ENCODE measurements around the gene CCDC178. TPM values are rescaled to one million over a fixed set of nuclear protein-coding genes. Genes with fewer than 3 reads are reported as not detected.
"Not testable (repeated sequence)": the region's sequence is repeated elsewhere in the genome, so short reads cannot be mapped to it uniquely, and the experiment has no call there.

The CCDC178 gene
- total RNA-seq, 1 donor: not detected

DNA sequence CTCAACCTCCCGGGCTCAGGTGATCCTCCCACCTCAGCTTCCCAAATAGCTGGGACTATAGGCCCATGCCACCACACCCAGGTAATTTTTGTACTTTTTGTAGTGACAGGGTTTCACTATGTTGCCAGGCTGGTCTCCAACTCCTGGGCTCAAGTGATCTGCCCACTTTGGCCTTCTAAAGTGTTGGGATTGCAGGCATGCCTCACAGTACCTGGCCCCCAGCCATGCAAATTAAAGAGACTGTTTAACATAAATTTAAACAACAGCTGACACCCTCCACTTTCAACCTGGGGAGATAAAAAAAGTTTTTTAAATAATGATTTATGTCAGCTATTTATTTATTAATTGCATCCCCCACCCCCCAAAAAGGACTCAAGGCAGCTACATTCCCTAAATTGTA lies 234.7 kb downstream of the CCDC178 start:
- no peaks in the 10 kb centered on the region for H3K9me3 ChIP-seq (ENCODE audit: low read depth, low read length)
- H3K4me1 ChIP-seq (ENCODE audit: insufficient read depth, low read length): no peaks in the 10 kb centered on the region
- H3K4me3 ChIP-seq (ENCODE audit: low read length): no peak overlapping the region
- no peaks in the 10 kb centered on the region for H3K27me3 ChIP-seq (ENCODE audit: insufficient read depth, low read length)

DNA sequence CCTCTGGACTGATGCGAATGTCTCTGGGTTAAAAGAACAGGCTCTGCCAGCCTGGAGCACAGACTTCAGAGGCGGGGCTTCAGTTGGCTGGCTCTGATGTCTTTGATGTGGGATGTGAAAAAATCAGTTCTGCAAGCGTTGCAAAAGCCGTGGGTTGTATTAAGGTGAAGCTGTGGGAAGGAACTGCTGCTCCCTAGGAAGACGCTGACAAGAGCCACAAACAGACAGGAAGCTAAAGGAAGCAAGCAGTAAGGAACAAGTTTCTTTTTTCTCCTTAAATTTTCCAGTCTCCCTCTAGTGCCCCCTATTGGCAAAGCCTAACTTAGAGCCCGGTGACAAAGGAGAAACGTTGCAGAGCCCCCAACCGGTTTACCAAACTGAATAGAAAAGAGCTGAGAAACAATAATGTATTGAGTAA lies 239.0 kb downstream of the CCDC178 start:
- Histone ChIP-seq H3K27me3 (ENCODE audit: insufficient read depth, low read length) (no peaks in the 10 kb centered on the region), H3K9me3 (ENCODE audit: low read depth, low read length) (no peaks in the 10 kb centered on the region), H3K4me1 (ENCODE audit: insufficient read depth, low read length) (no peaks in the 10 kb centered on the region), H3K4me3 (ENCODE audit: low read length) (no peak overlapping the region)

DNA sequence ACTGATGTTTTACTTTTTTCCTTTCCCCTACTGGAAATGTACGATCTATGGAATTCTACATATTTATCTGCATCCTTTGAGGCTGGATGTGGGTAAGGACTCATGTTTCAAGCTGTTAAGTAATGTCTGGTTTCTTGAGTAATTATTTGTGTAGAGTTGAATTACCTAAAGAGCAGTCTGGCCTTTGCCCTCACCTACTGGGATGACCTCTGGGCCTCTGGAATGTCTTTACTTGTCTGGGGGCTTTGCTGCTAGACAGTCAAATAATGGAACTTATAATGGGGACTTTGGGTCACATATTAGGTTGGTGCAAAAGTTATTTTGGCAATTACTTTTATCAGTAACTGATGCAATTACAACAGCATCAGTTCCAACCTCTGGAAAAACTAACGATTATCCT lies 244.7 kb downstream of the CCDC178 start:
- Histone ChIP-seq H3K4me3 (ENCODE audit: low read length) (no peak overlapping the region), H3K9me3 (ENCODE audit: low read depth, low read length) (no peaks in the 10 kb centered on the region), H3K27me3 (ENCODE audit: insufficient read depth, low read length) (no peaks in the 10 kb centered on the region), H3K4me1 (ENCODE audit: insufficient read depth, low read length) (no peaks in the 10 kb centered on the region)

DNA sequence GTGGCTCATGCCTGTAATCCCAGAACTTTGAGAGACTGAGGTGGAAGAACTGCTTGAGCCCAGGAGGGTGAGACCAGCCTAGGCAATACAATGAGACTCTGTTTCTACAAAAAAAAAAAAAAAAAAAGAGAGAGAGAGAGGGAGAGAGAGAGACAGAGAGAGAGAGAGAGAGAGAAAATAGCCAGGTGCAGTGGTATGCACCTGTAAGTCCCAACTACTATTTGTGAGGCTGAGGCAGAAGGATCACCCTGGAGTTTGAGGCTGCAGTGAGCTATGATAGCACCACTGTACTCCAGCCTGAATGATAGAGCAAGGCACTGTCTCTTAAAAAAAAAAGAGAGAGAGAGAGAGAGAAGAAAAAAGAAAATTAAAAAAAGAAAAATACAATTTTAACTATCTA lies 245.7 kb downstream of the CCDC178 start:
- Histone ChIP-seq H3K9me3 (ENCODE audit: low read depth, low read length) (no peaks in the 10 kb centered on the region), H3K4me1 (ENCODE audit: insufficient read depth, low read length) (no peaks in the 10 kb centered on the region), H3K4me3 (ENCODE audit: low read length) (no peak overlapping the region), H3K27me3 (ENCODE audit: insufficient read depth, low read length) (no peaks in the 10 kb centered on the region)

DNA sequence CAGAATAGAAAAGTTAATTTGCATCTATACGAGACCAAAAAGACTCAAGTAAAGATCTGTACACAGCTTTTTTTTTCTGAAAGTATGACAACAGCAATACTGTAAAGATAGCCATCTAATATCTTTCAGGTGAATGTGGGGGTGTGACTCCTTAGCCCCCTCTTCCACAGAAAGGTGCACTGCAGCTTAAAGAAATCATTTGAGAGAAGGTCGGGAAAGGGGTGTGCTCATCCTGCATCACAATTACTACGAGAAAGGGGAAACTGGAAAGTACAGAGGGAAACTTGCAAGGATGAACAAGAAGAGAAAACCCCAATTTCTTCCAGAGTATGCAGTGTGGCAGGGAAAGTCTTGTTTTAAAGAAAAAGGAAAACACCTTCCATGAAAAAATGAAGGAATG lies 255.6 kb downstream of the CCDC178 start:
- Histone ChIP-seq H3K27me3 (ENCODE audit: insufficient read depth, low read length) (no peaks in the 10 kb centered on the region), H3K4me3 (ENCODE audit: low read length) (no peak overlapping the region), H3K4me1 (ENCODE audit: insufficient read depth, low read length) (no peaks in the 10 kb centered on the region), H3K9me3 (ENCODE audit: low read depth, low read length) (no peaks in the 10 kb centered on the region)

DNA sequence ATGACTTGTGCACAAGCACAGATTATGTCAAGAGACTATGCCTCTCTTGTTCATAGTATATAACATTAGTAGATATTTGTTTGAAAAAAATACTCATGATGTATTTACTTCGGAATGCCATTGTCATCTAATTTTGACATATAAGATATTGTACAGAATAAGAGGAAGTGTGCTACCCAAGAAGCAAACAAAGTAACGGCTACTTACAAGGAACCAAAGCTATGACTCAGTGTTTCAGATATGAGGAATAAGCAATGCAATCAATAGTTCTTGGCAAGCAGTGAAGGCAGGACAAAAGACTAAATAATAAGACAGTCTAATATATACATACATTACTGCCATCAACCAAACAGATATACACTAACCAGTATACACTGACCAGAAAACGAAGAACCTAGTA lies 256.3 kb downstream of the CCDC178 start:
- Histone ChIP-seq H3K4me1 (ENCODE audit: insufficient read depth, low read length) (no peaks in the 10 kb centered on the region), H3K9me3 (ENCODE audit: low read depth, low read length) (no peaks in the 10 kb centered on the region), H3K27me3 (ENCODE audit: insufficient read depth, low read length) (no peaks in the 10 kb centered on the region), H3K4me3 (ENCODE audit: low read length) (no peak overlapping the region)

DNA sequence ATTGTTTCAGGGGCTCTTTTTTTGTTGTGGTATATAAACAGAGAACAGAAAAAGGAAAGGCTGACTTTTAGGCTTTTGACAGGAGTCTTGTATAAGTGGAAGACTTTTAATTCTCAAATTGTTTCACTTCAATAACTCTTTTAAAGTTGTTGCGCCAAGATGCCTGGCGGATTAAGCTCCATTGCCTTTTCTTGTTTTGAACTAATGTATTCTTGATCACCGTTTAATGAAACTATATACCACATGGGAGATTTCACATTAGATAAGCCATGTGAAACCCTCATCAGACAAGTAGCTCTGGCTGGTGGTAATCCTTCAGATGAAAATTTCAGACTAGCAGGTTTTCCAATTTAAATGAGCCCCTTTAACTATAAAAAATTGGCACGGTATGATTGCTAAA lies 257.4 kb downstream of the CCDC178 start:
- no peaks in the 10 kb centered on the region for H3K27me3 ChIP-seq (ENCODE audit: insufficient read depth, low read length)
- no peaks in the 10 kb centered on the region for H3K9me3 ChIP-seq (ENCODE audit: low read depth, low read length)
- no peak overlapping the region for H3K4me3 ChIP-seq (ENCODE audit: low read length)
- H3K4me1 ChIP-seq (ENCODE audit: insufficient read depth, low read length): no peaks in the 10 kb centered on the region

DNA sequence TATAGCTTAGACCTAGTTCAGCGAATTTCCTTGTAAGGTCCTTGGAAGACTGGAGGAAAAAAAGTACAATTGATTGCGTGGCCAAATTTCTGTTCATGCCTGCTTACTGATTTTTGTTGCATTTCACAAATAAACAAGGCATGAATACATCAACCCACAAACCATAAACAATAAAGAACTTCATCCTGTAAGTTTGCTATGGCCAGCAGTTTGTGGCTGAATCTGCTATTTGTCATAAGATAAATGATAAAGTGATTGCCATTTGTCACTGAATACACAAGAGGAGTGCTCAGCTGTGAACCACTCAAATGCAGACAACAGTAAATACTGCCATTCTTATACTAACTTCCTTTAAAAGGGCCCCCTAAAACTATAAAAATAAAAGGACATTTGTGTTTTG lies 259.5 kb downstream of the CCDC178 start:
- no peak overlapping the region for H3K4me3 ChIP-seq (ENCODE audit: low read length)
- H3K4me1 ChIP-seq (ENCODE audit: insufficient read depth, low read length): no peaks in the 10 kb centered on the region
- no peaks in the 10 kb centered on the region for H3K27me3 ChIP-seq (ENCODE audit: insufficient read depth, low read length)
- H3K9me3 ChIP-seq (ENCODE audit: low read depth, low read length): no peaks in the 10 kb centered on the region

DNA sequence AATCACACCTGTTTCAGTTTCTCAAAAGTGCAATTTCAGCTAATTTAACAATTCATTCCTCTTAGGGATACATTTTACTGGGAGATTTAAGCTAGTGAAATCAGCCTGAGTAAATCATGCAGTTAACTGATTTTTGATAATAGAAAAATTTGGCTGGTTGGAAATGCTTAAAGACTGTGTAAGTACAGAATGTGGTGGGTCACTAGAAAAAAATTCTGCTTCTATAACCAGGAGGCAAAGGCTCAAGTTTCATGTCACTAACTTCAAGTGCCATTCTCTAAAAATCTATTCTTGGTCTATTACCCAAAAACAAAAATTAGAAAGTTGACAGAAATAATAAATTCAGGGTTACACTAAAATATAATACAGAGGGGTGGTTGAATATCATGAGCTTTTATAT lies 271.3 kb downstream of the CCDC178 start:
- no peaks in the 10 kb centered on the region for H3K9me3 ChIP-seq (ENCODE audit: low read depth, low read length)
- H3K27me3 ChIP-seq (ENCODE audit: insufficient read depth, low read length): no peaks in the 10 kb centered on the region
- no peak overlapping the region for H3K4me3 ChIP-seq (ENCODE audit: low read length)
- no peaks in the 10 kb centered on the region for H3K4me1 ChIP-seq (ENCODE audit: insufficient read depth, low read length)

DNA sequence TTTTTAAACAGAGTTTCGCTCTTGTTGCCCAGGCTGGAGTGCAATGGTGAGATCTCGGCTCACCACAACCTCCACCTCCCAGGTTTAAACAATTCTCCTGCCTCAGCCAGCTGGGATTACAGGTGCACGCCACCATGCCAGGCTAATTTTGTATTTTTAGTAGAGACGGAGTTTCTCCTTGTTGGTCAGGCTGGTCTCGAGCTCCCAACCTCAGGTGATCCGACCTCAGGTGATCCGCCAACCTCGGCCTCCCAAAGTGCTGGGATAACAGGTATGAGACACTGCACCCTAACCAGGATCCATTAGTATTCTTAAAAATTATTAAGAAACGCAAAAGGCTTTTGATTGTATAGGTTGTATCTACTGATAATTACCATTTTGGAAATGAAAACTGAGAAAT lies 276.4 kb downstream of the CCDC178 start:
- not testable (repeated sequence) for H3K4me3 ChIP-seq (ENCODE audit: low read length); H3K9me3 ChIP-seq (ENCODE audit: low read depth, low read length); H3K4me1 ChIP-seq (ENCODE audit: insufficient read depth, low read length); H3K27me3 ChIP-seq (ENCODE audit: insufficient read depth, low read length)

DNA sequence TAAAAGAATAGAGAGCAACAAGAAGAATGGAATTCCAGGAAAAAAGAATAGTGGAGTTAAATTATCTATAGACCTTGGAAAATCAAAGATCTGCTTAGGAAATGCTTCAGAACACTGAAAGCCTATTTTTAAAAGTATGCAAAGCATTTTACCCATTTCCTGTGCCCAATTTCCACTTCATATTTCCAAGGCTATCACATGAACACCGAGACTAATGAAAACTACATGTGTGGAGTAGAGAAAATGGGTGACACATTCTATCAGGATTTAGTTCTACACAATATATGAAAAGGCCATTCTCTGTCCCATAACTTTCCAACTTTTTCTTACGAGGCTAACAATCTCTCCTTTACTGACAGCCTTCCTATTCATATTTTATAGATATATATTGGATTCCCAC lies 279.4 kb downstream of the CCDC178 start:
- H3K4me3 ChIP-seq (ENCODE audit: low read length): no peak overlapping the region
- H3K4me1 ChIP-seq (ENCODE audit: insufficient read depth, low read length): no peaks in the 10 kb centered on the region
- no peaks in the 10 kb centered on the region for H3K27me3 ChIP-seq (ENCODE audit: insufficient read depth, low read length)
- no peaks in the 10 kb centered on the region for H3K9me3 ChIP-seq (ENCODE audit: low read depth, low read length)

DNA sequence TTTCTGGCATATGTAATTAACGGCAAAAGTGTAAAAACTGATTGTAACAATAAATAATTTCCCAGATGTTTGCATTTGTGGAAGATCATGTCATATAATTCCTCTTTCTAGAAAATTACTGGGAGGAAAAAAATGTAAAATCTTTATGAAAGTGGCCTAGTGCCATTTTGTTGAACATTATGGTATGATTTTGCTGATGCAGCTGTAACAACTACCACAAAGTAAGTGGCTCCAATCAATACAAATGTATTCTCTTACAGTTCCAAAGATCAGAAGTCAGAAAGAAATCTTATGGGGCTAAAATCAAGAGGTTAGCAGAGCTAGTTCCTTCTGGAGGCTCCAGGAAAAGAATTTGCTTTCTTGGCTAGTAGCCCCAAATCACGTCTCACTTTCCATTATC lies 281.4 kb downstream of the CCDC178 start:
- Histone ChIP-seq H3K27me3 (ENCODE audit: insufficient read depth, low read length) (no peaks in the 10 kb centered on the region), H3K4me3 (ENCODE audit: low read length) (no peak overlapping the region)

DNA sequence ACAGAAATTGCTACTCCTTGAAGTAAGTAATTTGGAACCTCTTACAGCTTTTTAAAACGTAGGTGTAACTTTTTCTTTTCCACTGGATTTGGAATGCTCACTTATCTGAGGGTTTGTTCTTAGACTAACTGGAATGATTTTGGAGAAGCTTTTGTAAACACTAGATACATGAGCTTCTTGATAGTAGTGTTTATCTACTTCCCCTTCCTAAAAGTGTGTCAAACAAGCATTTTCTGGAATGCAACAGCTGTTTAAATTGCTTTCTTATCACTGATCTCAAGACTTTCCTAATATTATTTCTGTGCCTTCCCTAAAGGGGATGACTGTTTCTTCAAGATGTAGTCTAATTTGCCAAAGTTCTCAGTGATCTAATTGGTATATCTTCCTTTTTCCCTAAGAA lies 282.6 kb downstream of the CCDC178 start:
- H3K4me1 ChIP-seq (ENCODE audit: insufficient read depth, low read length): no peaks in the 10 kb centered on the region
- no peaks in the 10 kb centered on the region for H3K27me3 ChIP-seq (ENCODE audit: insufficient read depth, low read length)
- no peaks in the 10 kb centered on the region for H3K9me3 ChIP-seq (ENCODE audit: low read depth, low read length)
- no peak overlapping the region for H3K4me3 ChIP-seq (ENCODE audit: low read length)

More for the DNA sequence above, 281.4 kb downstream of the CCDC178 start:
- Histone ChIP-seq H3K4me1 (ENCODE audit: insufficient read depth, low read length) (no peaks in the 10 kb centered on the region), H3K9me3 (ENCODE audit: low read depth, low read length) (no peaks in the 10 kb centered on the region)

DNA sequence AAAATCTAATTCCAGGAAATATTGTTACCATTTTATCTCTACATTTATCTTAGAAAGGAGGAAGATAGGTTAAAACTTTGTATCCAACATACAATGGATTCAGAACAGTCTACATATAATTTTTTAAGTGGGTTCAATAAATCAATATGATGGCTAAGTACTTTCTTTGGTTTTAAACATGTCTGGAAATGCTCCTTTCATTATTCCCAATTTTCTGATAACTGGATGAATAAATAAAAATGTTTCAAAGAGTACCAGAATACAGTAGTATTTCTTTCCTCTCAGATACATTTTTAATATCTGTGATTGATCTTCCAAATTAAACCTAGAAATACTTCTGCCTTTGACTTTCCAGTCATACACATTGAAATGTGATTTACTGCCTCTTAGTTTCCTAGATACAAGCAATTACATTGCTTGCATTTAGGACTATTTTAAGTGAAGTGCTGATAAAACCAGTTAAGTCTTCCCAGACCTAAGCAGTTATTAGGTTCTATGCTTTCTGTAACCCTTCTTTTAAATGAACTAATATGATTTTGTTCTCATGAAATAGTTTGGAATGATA lies 283.5 kb downstream of the CCDC178 start:
- H3K4me3 ChIP-seq (ENCODE audit: low read length): no peak overlapping the region
- H3K4me1 ChIP-seq (ENCODE audit: insufficient read depth, low read length): no peaks in the 10 kb centered on the region
- H3K27me3 ChIP-seq (ENCODE audit: insufficient read depth, low read length): no peaks in the 10 kb centered on the region
- H3K9me3 ChIP-seq (ENCODE audit: low read depth, low read length): no peaks in the 10 kb centered on the region

DNA sequence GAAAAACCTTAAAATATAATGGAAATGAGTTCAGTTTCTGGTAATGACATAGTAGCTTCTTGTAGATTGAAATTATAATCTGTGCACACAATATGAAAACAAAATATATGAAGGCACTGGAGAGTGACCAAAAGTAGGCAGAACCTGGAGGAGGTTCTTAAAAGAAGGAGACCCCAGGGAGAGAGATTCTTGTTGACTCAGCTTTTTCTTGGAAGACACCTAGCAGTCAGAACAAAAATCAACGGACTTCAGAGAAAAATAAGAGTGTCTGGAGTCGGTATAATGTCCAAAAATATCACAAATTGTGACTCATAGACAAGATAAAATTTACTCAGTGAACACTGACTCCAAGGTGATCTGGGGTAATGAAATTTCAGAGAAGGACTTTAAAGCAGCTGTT lies 286.5 kb downstream of the CCDC178 start:
- H3K27me3 ChIP-seq (ENCODE audit: insufficient read depth, low read length): no peaks in the 10 kb centered on the region
- no peaks in the 10 kb centered on the region for H3K9me3 ChIP-seq (ENCODE audit: low read depth, low read length)
- no peaks in the 10 kb centered on the region for H3K4me1 ChIP-seq (ENCODE audit: insufficient read depth, low read length)
- H3K4me3 ChIP-seq (ENCODE audit: low read length): no peak overlapping the region

DNA sequence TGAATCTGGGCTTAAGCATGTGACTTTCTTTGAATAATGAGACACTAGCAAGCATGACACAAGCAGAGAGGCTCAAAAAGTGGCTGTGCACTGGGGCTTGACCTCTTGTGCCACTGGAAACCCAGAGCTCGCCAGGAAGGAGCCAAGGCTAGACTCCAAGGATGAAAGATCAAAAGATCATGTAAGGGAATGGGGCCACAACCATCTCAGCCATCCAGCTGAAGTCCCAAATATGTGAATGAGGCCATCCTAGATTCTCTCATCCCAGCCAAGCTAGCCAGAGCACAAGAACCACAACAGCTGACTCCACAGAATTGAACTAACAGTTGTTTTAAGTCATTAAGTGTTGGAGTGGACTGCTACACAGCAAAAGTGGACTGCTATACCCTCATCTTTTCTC lies 288.1 kb downstream of the CCDC178 start:
- Histone ChIP-seq H3K9me3 (ENCODE audit: low read depth, low read length) (no peaks in the 10 kb centered on the region), H3K4me3 (ENCODE audit: low read length) (no peak overlapping the region), H3K4me1 (ENCODE audit: insufficient read depth, low read length) (no peaks in the 10 kb centered on the region), H3K27me3 (ENCODE audit: insufficient read depth, low read length) (no peaks in the 10 kb centered on the region)

DNA sequence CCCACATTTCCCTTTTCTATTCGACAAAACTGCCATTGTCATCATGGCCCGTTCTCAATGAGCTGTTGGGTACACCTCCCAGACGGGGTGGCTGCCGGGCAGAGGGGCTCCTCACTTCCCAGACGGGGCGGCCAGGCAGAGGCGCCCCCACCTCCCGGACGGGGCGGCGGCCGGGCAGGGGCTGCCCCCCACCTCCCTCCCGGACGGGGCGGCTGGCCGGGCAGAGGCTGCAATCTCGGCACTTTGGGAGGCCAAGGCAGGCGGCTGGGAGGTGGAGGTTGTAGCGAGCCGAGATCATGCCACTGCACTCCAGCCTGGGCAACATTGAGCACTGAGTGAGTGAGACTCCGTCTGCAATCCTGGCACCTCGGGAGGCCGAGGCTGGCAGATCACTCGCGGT lies 292.7 kb downstream of the CCDC178 start:
- not testable (repeated sequence) for H3K4me3 ChIP-seq (ENCODE audit: low read length); H3K9me3 ChIP-seq (ENCODE audit: low read depth, low read length); H3K27me3 ChIP-seq (ENCODE audit: insufficient read depth, low read length)
- H3K4me1 ChIP-seq (ENCODE audit: insufficient read depth, low read length): peaks cover 11% of the 10 kb centered on the region

Measured in mononuclear cell (primary cell).